Loucy (cell line): ENCODE results near the gene FGD1.

ENCODE experiments used
- EZH2phosphoT487 ChIP-seq: fragments of 200-600 bp; IDR thresholded peaks from 2 replicates; pipeline ENCODE4 v1.6.1; 2018; ENCODE audit warnings: antibody characterized with exemption, mild to moderate bottlenecking, moderate library complexity, borderline replicate concordance
- TF ChIP-seq, protein P1 (sequence below): fragments of 200-600 bp; sonication (generic); conservative IDR thresholded peaks from 2 replicates; pipeline ENCODE4 v1.5.1; 2014; ENCODE audit warnings: mild to moderate bottlenecking, antibody characterized with exemption, low read length

GRCh38 chrX:54530357-54530900 lies 34.4 kb upstream of the FGD1 start:
- TF ChIP-seq, protein P1, sequence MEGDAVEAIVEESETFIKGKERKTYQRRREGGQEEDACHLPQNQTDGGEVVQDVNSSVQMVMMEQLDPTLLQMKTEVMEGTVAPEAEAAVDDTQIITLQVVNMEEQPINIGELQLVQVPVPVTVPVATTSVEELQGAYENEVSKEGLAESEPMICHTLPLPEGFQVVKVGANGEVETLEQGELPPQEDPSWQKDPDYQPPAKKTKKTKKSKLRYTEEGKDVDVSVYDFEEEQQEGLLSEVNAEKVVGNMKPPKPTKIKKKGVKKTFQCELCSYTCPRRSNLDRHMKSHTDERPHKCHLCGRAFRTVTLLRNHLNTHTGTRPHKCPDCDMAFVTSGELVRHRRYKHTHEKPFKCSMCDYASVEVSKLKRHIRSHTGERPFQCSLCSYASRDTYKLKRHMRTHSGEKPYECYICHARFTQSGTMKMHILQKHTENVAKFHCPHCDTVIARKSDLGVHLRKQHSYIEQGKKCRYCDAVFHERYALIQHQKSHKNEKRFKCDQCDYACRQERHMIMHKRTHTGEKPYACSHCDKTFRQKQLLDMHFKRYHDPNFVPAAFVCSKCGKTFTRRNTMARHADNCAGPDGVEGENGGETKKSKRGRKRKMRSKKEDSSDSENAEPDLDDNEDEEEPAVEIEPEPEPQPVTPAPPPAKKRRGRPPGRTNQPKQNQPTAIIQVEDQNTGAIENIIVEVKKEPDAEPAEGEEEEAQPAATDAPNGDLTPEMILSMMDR = no peak
- TF ChIP-seq EZH2phosphoT487 = no peak
